HG02678 (cell line): ENCODE results near the gene MROH8.
"Not testable (repeated sequence)": the region's sequence is repeated elsewhere in the genome, so short reads cannot be mapped to it uniquely, and the experiment has no call there.

Experiments
- ATAC-seq: cut with Tn5 transposase; IDR thresholded peaks from one replicate; pipeline ENCODE4 v1.9.1; 2021; ENCODE audit warnings: mild to moderate bottlenecking, moderate library complexity; ENCODE audit not compliant: unreplicated experiment

MROH8 gene

GRCh38 chr20:37095599-37096414, 83.5 kb downstream of the MROH8 start, which contains the start of gene RBL1:
TSS of gene RBL1 (minus strand) at chr20:37095997. CDS start at chr20:37095928, 69 bp downstream.
- peak; percentile 73 for ATAC-seq

GRCh38 chr20:37095108-37095598, 84.2 kb downstream of the MROH8 start:
- peak; percentile 22 for ATAC-seq

GRCh38 chr20:37090407-37090806, 88.9 kb downstream of the MROH8 start:
- ATAC-seq, result no peak

- no peak for ATAC-seq
Observed at GRCh38 chr20:37081717-37082289, 97.5 kb downstream of the MROH8 start.

GRCh38 chr20:37077009-37077408, 102.3 kb downstream of the MROH8 start:
- no peak for ATAC-seq

- no peak for ATAC-seq
Observed at GRCh38 chr20:37075932-37076685, 103.2 kb downstream of the MROH8 start.

GRCh38 chr20:37072293-37073196, 106.8 kb downstream of the MROH8 start:
- no peak for ATAC-seq

- ATAC-seq, result no peak
Observed at GRCh38 chr20:37071481-37071911, 107.9 kb downstream of the MROH8 start.

- not testable (repeated sequence) for ATAC-seq
Observed at GRCh38 chr20:37069563-37069962, 109.8 kb downstream of the MROH8 start.

GRCh38 chr20:37066168-37066567, 113.2 kb downstream of the MROH8 start:
- ATAC-seq, result no peak

GRCh38 chr20:37055276-37055675, 124.1 kb downstream of the MROH8 start:
- ATAC-seq, result no peak

GRCh38 chr20:37053230-37053950, 126.0 kb downstream of the MROH8 start:
- ATAC-seq, result no peak
